PFSK-1 (cell line): ENCODE results near the gene IGFBP2.

ENCODE experiments used
- FOXP2 ChIP-seq: optimal IDR thresholded peaks from 2 replicates; pipeline ENCODE3; 2011; ENCODE audit warnings: borderline replicate concordance, control low read depth, inconsistent platforms; ENCODE audit not compliant: insufficient read depth; ENCODE audit errors: extremely low read length, extremely low read depth
- POLR2AphosphoS5 ChIP-seq: IDR thresholded peaks from 2 replicates; pipeline ENCODE4 v1.6.1; 2012; ENCODE audit warnings: low read depth, mild to moderate bottlenecking, control low read depth, low read length, moderate library complexity
- REST ChIP-seq, 2 experiments: IDR thresholded peaks; 2 replicates each; pipeline versions ENCODE4 v1.6.1 to v1.8.0; 2011 to 2012; ENCODE audit warnings: low read depth in 2 of 2, low read length in 2 of 2, control low read depth in 1 of 2, inconsistent platforms in 1 of 2, mild to moderate bottlenecking in 1 of 2, moderate library complexity in 1 of 2; ENCODE audit not compliant: insufficient read depth in 1 of 2
- SIN3A ChIP-seq: IDR thresholded peaks from 2 replicates; pipeline ENCODE4 v1.6.1; 2012; ENCODE audit warnings: mild to moderate bottlenecking, low read length, moderate library complexity, borderline replicate concordance; ENCODE audit not compliant: insufficient read depth
- TAF1 ChIP-seq: IDR thresholded peaks from 2 replicates; pipeline ENCODE4 v1.6.1; 2012; ENCODE audit warnings: low read length, control low read depth, borderline replicate concordance; ENCODE audit not compliant: insufficient read depth

GRCh38 chr2:216665717-216666116, 32.5 kb downstream of the IGFBP2 start:
- TF ChIP-seq REST (IDR thresholded peaks at IDR 0.05; ENCODE audit: insufficient read depth in 1 of 2, low read depth in 2 of 2, low read length in 2 of 2) (no peak), POLR2AphosphoS5 (no peak), TAF1 (no peak), SIN3A (no peak), FOXP2 (no peak)
